ENCODE measurements around the gene PLXNA1.

GRCh38 chr3:127017781-127018180 lies 34.9 kb downstream of the PLXNA1 start:
- TF ChIP-seq CTCF (IDR thresholded peaks at IDR 0.05) (no peak), POLR2AphosphoS5 (IDR thresholded peaks at IDR 0.05; ENCODE audit: low read depth, low read length) (no peak)

Measured in Panc1 (cell line).